ENCODE measurements around the gene WDR27.
"Not testable (repeated sequence)": the region's sequence is repeated elsewhere in the genome, so short reads cannot be mapped to it uniquely, and the experiment has no call there.

The WDR27 gene

GRCh38 chr6:169445227-169445626 is 256.6 kb downstream of the WDR27 start:
- Histone ChIP-seq H3K4me1 (no peaks in the 10 kb centered on the region), H3K27me3 (no peaks in the 10 kb centered on the region), H3K4me3 (ENCODE audit: low read depth, low read length) (no peak overlapping the region), H3K9me3 (no peaks in the 10 kb centered on the region), H3K36me3 (no peaks in the 10 kb centered on the region)
- TF ChIP-seq CTCF (IDR thresholded peaks at IDR 0.05; ENCODE audit: low read depth, low read length), result no peak; the same call in 1 of the 2 replicates
- no peak for DNase-seq

- no peak overlapping the region for H3K4me3 ChIP-seq (ENCODE audit: low read depth, low read length)
- H3K36me3 ChIP-seq, result no peaks in the 10 kb centered on the region
- no peaks in the 10 kb centered on the region for H3K9me3 ChIP-seq
- DNase-seq, result no peak
- no peaks in the 10 kb centered on the region for H3K4me1 ChIP-seq
- no peaks in the 10 kb centered on the region for H3K27me3 ChIP-seq
- no peak for TF ChIP-seq CTCF (IDR thresholded peaks at IDR 0.05; ENCODE audit: low read depth, low read length)
Measured at GRCh38 chr6:169441292-169441691, 260.5 kb downstream of the WDR27 start.

- Histone ChIP-seq H3K36me3 (no peaks in the 10 kb centered on the region), H3K27me3 (no peaks in the 10 kb centered on the region), H3K4me1 (no peaks in the 10 kb centered on the region), H3K4me3 (ENCODE audit: low read depth, low read length) (no peak overlapping the region), H3K9me3 (no peaks in the 10 kb centered on the region)
- DNase-seq, result no peak
- no peak for TF ChIP-seq CTCF (IDR thresholded peaks at IDR 0.05; ENCODE audit: low read depth, low read length)
Measured at GRCh38 chr6:169439710-169440109, 262.1 kb downstream of the WDR27 start.

- H3K4me1 ChIP-seq; H3K9me3 ChIP-seq; H3K4me3 ChIP-seq (ENCODE audit: low read depth, low read length); DNase-seq; H3K36me3 ChIP-seq; H3K27me3 ChIP-seq: not testable (repeated sequence)
Measured at GRCh38 chr6:169434554-169434953, 267.3 kb downstream of the WDR27 start.

- Histone ChIP-seq H3K4me3 (ENCODE audit: low read depth, low read length) (no peak overlapping the region), H3K36me3 (no peaks in the 10 kb centered on the region), H3K4me1 (no peaks in the 10 kb centered on the region), H3K27me3 (no peaks in the 10 kb centered on the region), H3K9me3 (no peaks in the 10 kb centered on the region; the same call in 1 of the 2 replicates)
- no peak for TF ChIP-seq CTCF (IDR thresholded peaks at IDR 0.05; ENCODE audit: low read depth, low read length)
- DNase-seq, result no peak
Measured at GRCh38 chr6:169429001-169429400, 272.8 kb downstream of the WDR27 start.

- H3K4me3 ChIP-seq (ENCODE audit: low read depth, low read length), result no peak overlapping the region
Measured at GRCh38 chr6:169428532-169428931, 273.3 kb downstream of the WDR27 start.

More at GRCh38 chr6:169428532-169428931, 273.3 kb downstream of the WDR27 start:
- H3K27me3 ChIP-seq, result no peaks in the 10 kb centered on the region
- no peak for DNase-seq
- no peaks in the 10 kb centered on the region for H3K4me1 ChIP-seq
- no peaks in the 10 kb centered on the region; the same call in 1 of the 2 replicates for H3K9me3 ChIP-seq
- TF ChIP-seq CTCF (IDR thresholded peaks at IDR 0.05; ENCODE audit: low read depth, low read length), result no peak
- H3K36me3 ChIP-seq, result no peaks in the 10 kb centered on the region

All from BE2C (cell line).